Esophagus muscularis mucosa (tissue), 3 donors: Measurements from ENCODE around the gene CREB3L2.

ENCODE experiments used
- CTCF ChIP-seq, 3 experiments: fragments of 200-600 bp in 2 of 3; fragments of 450-650 bp in 1 of 3; sonication (generic) in 2 of 3; IDR thresholded peaks; one replicate each; pipeline ENCODE4 v1.5.1; 2017 to 2019; ENCODE audit warnings: antibody characterized with exemption in 3 of 3, mild to moderate bottlenecking in 2 of 3, moderate library complexity in 1 of 3
- POLR2A ChIP-seq: fragments of 450-650 bp; IDR thresholded peaks from one replicate; pipeline ENCODE4 v1.6.1; 2017; ENCODE audit warnings: antibody characterized with exemption, moderate library complexity, mild to moderate bottlenecking, low read depth
- POLR2AphosphoS5 ChIP-seq, 2 donors: sonication (generic); formaldehyde crosslinking; IDR thresholded peaks; one replicate each; pipeline ENCODE4 v1.6.1; 2017; ENCODE audit warnings: antibody characterized with exemption in 2 of 2

GRCh38 chr7:137850972-137851945, 150.6 kb downstream of the CREB3L2 start:
- no peak for TF ChIP-seq POLR2A
- TF ChIP-seq CTCF (IDR thresholded peaks at IDR 0.05): no peak
- no peak for TF ChIP-seq POLR2AphosphoS5 (IDR thresholded peaks at IDR 0.05)
